ENCODE data around the gene CTNS.

The CTNS gene

DNA sequence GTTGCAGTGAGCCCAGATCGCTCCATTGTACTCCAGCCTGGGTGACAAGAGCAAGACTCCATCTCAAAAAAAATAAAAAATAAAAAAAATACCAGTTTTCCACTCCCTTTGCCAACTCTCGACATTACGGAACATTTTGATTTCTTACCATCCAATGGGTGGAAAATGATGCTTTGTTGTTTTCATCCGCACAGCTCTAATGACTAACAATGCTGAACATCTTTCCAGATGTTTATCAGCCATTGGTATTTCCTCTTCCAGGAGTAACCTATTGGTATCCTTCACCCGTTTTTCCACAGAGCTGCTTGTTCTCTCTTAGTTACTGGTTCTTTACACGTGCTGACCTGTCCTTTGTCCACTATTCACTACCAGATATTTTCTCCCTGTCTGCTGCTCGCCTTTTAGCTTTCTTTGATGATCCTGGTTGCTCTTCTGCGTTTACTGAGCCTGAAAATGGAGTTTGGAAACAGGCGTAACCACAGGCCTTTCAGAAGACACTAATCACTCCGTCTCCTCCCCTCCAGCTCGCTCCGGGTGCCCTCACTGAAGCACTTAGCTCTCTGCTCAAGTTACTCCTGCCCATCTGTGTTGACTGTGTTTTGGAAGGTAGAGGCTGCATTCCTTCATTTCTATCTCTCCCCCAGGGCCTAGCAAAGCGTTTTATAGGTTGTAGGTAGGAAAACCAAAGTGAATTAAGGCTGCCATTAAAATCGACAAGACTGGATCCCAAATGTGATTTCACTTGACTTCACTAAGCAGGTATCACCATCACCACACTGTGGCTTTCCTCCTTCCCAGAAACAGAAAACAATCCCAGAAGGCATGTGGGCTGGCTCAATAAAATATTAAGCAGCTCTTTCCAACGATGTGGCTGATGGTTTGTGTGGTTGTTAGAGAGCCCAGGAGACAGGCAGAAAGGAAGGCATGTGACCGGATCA is 9.5 kb upstream of the CTNS start:
- no peak for DNase-seq (ENCODE audit: low spot score)

DNA sequence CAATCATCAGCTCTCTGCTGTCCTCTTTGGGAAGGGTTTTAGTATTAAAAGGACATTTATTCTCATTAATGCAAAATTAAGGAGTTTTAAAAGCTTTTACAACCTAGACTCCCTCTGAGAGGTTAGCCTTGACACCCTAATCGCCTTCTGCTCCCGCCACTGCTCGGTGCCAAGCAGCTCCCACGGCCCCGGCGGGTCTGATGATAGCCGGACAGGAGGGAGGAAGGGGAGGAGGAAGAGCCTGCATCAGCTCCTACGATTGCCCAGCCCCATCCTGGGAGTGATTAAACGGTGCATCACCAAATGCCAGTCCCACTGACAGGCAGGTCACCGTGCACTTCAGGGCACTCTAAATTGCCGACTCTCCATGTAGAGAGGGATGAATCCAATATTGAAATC is 8.8 kb upstream of the CTNS start:
- DNase-seq (ENCODE audit: low spot score): no peak

DNA sequence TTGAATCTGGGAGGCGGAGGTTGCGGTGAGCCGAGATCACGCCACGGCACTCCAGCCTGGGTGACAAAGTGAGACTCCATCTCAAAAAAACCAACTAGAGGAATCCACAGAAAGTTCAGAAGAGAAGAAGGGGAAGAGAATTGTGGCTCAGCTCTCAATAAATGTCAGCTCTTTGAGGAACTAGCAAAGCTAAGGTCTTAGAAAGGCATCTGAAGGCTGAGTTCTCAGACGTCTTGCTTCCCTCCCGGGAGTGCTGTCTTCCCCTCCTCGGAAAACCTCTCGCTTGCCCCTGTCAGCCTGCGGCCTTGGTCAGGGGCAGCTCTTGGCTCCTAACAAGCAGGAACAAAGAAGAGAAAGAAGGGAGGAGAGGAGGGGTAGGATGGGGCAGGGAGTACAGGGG is 5.8 kb upstream of the CTNS start:
- no peak for DNase-seq (ENCODE audit: low spot score)

DNA sequence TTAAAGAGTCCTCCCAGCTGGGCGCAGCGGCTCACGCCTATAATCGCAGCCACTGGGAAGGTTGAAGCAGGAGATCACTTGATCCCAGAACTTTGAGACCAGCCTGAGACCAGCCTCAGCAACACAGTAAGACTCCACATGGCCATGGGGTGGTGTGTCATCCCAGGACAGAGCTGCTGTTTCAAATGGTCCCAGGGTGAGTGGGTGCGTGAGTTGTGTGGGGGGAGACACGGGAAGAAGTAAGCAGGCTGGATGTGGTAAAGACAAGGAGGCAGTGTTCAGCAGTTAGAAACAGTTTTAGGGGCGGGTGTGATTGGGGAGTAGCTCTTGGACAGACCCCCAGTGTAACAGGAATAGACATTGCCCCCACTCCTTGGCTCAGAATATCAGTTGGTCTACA is 4.3 kb upstream of the CTNS start:
- DNase-seq (ENCODE audit: low spot score): no peak

DNA sequence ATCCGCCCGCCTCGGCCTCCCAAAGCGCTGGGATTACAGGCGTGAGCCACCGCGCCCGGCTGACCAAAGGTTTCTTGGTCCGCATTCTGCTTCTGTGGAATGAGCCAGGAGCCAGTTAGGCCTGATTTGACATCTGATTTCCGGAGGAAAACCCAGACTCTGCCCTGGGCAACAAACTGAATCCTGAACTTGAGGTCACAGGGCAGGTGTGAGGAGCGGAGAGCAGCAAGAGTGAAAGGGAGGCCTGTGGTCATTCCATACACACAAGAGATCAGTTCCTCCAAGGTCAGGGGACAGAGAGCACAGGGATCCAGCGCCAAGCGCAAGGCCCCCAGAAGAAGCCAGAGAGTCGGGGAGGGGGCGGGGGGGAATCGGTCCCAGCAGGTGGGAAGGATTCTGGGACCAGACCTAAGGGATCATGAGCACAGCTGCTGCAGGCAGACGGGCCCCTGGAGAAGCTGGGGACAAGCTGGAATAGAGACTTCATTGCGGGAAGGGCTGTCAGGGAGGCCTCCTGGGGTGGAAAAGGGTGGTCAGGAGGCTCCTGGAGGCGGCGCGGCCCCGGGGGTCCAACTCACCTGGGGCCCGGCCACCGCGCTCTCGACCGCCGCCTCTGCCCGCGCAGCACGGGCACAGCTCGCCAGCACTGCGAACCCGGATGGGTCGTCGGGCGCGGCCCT is 946 bp upstream of the CTNS start:
- DNase-seq (ENCODE audit: low spot score): no peak

DNA sequence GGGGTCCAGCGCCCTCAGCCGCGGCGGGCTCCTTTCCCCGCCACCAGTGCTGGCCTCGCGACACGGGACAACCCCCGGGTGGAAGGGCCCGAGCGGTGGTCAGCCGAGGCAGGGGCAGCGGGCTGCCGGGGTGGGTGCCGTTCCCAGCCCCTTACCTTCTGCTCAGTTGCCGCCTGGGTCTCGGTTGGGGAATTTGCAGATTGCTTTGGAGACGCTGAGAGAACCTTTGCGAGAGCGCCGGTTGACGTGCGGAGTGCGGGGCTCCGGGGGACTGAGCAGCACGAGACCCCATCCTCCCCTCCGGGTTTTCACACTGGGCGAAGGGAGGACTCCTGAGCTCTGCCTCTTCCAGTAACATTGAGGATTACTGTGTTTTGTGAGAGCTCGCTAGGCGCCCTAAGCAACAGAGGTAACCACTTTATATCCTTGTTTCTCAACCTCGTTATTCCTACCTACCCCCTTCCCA is 381 bp downstream of the CTNS start:
- DNase-seq (ENCODE audit: low spot score): no peak

DNA sequence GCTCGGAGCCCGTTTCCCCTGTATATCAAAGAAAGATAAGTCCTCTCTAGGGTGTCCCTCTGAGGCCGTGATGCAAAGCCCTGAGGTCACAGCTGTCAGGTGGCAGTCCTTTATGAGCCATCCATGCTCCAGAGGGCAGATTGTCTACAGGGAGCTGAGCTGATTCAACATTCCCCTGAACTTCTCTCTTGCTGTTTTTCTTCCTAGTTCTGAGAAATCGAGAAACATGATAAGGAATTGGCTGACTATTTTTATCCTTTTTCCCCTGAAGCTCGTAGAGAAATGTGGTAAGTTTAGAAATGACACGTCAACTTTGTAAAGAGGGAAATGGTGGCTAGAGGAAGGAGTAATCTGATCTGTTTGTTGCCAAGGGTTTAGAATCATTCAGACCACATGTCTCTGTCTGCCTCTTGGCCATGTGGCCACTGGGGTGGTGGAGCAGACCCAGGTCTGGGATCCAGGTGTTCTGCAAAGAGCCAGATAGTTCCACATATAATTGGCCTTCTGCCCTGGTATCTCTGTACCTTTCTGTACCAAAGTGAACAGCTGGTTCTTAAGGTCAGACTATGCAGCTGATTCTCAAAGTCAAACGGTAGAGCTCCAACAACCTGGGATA is 3.5 kb downstream of the CTNS start:
- peak; percentile 78 for DNase-seq (ENCODE audit: low spot score)

DNA sequence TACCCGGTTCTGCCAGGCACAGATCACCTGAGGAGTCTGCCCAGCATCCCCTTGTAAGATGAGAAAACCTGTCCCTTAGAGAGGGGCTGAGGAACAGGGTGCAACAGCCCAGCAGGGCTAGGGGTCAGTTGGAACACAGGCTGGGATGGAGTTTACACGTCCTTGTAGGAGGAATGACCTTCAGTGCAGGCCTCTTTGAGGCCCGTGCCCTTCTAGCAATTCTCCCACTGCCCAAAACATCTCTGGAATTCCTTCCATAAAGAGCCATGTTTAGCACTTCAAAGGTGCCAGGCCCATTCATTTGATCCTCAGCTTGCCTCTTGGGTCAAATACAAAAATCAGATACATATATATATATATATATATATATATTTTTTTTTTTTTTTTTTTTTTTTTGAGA is 4.5 kb downstream of the CTNS start:
- DNase-seq (ENCODE audit: low spot score): no peak

DNA sequence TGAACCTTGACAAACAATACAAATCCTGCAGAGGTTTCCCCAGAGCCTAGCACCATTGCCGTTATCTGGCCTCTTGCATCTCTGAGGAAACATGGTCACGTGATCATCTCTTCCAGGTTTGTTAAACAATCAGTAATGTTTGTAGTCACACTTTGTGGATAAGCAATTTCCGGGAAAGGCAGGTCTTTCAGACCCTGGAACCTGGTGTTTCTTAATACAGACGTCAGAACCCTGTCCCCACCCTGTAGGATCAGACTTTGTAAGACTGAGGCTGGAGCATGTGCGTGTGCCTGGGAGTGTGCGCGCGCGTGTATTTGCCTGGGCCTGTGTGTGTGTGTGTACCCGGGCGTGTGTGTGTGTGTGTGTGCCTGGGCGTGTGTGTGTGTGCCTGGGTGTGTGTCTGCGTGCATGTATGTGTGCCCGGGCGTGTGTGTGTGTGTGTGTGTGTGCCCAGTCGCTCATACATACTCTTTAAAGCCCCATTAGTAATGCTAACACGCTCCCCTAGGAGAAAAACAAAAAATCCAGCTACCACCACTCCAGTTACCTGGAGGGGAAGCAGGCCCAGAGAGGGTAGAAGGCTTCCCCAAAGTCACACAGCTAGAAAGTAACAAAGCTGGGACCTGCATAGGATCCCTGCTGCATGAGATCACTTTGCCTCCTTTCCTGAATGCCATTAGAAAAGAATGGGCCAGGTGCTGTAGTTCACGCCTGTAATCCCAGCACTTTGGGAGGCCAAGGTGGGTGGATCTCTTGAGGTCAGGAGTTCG is 5.3 kb downstream of the CTNS start:
- no peak for DNase-seq (ENCODE audit: low spot score)

DNA sequence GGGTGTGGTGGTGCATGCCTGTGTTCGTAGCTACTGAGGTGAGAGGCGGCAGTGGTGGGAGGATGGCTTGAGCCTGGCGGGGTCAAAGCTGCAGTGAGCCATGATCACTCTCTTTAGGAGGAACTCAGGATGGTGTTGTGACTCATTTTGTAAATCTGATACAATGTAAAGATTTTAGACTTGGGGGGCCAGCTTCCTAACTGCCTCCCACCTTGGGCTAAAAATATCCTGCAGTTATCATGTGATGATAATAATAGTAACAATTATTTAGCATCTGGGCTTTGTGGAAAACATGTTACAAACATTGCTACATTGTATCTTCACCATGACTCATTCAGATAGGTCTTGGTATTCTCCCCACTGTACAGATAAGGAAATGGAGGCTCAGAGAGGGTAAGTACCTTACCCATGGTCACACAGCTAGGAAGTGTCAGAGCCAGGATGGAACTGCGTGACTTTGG is 7.4 kb downstream of the CTNS start:
- peak; percentile 66 for DNase-seq (ENCODE audit: low spot score)

DNA sequence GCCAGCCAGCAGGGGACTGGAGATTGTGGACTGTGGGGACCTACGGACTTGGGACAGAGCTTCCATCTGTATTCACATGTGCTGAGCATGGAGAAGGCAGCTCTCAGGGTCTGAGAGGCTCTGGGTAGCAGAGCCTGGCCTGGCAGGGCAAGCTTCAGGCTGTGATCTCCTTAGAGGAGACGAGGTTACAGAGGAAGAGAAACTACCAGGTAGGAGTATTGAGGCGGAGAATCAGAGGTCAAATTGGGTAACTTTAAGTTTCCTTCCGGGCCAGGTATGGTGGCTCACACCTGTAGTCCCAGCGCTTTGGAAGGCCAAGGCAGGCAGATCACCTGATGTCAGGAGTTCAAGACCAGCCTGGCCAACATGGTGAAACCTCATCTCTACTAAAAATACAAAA is 8.8 kb downstream of the CTNS start:
- no peak for DNase-seq (ENCODE audit: low spot score)

DNA sequence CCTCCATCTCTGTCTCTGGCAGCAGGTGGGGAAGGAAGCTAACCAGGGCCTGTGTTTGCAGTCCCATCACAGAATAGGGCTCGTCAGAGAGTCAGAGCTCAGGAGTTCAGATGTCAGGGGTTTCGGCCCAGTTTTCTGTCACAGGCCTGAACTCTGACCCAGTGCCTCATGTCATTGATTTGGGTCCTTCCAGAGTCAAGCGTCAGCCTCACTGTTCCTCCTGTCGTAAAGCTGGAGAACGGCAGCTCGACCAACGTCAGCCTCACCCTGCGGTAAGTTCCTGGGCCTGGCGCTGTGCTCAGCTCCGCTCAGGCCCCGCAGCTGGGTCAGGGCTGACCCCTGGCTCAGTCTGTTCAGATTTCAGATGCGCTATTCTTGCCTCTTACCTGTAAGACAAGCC is 10.7 kb downstream of the CTNS start:
- no peak for DNase-seq (ENCODE audit: low spot score)

DNA sequence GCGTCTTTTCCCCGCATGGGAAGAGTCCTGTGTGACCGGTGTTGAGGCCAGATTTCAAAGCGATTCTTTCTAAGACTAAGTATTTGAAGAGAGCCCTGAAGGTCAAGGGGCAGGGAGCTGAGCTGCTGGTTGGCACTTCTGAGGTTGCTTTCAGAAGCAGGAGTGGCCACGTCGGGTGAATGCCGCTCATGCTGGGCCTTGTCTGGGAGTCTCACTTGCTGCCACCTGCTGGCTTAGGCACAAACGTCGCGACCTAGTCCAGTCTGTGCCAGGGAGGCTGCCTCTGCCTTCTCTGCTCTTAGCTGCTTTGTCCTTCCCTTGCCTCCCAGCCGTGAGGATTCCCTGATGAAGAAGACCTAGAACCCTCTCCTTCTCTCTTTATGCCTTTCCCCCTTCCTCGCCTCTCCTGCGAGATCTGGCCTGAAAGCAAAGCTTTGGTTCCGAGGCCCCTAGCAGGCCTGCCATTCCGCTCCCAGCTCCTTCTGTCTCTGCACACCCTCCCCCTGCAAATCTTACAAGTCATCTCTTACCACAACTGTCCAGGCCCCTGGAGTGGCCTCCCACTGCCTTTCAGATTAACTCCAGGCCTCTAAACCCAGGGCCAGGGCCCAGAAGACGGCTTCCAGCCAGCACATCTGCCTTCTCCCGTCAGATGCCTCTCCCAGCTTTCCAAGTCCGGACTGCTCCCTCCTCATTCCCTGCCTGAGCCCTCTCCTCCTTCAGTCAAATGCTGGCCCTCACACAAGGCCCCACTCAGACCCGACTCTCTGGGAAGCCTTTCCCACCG is 11.4 kb downstream of the CTNS start:
- DNase-seq (ENCODE audit: low spot score): peak; percentile 55

DNA sequence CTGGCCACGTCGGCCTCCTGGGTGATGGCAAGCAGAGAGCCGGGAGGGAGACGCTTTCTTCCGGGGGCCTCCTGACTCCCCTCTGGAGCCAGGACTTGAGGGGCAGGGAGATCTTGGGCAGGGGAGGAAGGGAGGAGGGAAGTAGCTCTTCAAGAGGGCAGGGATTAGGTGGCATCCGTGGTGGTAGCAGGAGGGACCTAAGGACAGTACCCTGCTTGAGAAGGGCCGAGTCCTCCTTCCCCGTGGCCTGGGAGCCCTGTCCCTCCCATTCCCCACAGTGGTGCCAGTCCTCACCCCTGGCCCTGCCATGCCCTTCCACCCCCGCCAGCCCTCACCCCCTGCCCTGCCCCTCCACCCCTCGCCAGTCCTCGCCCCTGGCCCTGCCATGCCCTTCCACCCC is 19.2 kb downstream of the CTNS start:
- no peak for DNase-seq (ENCODE audit: low spot score)

DNA sequence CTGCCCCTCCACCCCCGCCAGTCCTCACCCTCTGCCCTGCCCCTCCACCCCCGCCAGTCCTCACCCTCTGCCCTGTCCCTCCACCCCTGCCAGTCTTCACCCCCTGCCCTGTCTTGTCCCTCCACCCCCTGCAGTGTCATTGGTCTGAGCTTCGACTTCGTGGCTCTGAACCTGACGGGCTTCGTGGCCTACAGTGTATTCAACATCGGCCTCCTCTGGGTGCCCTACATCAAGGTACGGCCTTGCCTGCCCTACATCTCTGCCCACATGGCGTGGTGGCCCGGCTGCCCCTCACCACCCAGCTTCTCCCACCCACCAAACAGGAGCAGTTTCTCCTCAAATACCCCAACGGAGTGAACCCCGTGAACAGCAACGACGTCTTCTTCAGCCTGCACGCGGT is 19.8 kb downstream of the CTNS start:
- no peak for DNase-seq (ENCODE audit: low spot score)

DNA sequence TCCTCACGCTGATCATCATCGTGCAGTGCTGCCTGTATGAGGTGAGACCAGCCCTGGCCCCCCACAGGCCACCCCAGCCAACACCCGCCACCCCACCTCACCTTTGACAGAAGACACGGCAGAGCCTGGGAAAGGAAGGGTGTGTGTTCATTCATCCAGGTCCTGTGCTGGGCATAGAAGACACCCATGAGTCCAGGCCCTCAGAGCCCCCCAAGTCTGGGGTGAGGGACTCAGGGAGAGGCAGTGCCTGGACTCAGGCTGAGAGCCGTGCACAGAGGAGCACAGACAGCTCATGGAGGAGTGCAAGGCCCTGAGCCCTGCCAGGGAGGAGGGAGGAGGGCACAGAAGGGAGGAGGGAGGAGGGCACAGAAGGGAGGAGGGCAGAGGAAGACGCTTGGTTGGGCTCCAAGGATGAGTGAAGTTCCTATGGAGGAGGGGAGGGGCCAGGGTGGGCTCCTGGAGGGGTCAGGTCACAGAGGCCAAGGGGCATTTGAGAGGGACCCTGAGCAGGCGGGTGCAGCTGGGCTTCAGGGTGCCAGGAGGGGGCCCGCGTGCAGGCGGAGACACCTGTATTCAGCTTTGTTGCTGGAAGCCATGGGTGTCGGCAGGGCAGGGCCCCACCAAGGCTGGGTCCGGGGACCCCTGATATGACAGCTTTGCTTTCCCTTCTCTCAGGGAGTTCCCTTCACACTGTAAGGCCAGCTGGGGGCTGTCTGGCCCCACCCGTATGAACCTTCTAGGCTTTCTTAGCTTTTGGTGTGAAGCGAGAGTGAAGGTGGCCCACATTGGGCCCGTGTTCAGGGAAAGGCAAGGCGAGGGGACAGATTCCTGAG is 20.4 kb downstream of the CTNS start:
- DNase-seq (ENCODE audit: low spot score): no peak

DNA sequence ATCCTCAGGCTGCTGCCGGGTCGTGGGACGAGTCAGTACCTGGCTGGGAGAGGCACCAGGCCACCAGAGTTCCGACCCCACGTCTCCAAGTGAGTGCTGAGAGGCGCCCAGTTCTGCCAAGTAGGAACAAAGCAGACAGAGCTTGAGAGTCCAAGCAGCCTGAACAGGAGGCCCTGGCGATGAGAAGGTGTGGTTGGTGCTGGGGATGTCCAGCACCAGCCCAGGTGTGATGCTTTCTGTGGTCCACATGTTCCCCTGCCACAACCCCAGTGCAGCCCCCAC is 21.0 kb downstream of the CTNS start:
- DNase-seq (ENCODE audit: low spot score): no peak

DNA sequence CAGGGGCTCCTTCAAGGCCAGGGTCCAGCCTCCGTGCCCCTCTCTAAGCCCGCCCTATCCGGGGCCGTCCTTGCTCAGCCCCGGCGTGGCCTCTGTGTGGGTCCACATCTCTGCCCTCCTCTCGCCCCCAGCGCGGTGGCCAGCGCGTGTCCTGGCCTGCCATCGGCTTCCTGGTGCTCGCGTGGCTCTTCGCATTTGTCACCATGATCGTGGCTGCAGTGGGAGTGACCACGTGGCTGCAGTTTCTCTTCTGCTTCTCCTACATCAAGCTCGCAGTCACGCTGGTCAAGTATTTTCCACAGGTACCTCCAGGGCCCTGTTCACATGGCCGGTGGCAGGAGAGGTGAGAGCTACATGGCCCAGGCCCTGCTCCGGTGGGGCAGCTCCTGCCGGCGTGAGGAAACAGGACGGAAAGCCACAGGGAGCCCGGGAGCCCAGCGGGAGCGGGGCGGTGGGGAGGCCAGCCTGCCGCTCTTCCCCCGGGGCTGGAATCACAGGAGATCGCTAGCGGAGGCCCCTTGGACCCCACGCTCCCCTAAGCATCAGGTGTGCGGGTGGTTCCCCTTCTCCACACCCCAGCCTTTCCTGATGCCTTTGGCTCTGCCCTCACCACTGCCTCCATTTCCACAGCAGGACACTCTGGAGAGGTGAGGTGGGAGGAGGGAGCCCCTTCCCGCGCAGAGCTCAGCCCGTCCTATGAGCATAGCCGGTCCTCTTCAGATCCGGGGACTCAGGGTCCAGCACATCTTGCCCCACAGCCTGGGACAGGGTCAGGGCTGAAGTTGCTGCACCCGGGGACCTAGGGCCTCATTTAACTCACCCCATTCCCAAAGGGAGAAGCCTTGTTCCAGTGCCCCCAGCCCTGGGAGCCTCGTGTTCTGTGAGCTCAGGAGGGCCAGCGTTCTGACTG is 21.6 kb downstream of the CTNS start:
- no peak for DNase-seq (ENCODE audit: low spot score)

DNA sequence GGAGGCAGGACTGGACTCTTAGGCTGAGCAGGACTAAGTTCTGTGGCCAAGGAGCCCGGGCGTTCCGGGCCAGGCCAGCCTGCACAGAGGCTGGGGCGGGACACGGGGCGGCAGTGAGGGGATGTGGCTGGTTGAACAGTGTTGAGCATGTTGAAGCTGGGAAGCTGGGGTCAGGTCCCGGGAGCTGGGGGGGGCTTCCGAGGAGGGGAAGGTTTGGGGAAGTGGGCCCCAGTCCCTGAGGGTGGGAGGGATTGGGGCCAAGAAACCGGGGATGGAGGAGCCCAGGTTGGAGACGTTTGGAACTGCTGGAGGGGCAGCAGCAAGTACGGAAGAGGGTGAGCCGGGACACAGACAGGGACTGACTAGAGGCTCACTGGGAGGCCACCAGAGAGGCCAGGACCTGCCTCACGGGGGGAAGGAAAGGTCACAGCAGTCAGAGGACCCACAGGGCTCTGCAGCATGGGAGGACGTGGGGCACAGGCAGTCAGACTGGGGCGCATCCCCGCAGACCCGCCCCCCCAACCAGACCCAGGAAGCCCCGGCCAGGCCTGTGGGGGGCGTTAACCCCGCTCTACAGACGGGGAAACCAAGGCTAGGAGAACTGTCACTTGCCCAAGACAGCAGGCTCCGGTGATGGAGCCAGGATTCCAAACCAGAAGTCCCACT is 22.4 kb downstream of the CTNS start:
- DNase-seq (ENCODE audit: low spot score): no peak

Data from activated CD4-positive, alpha-beta T cell treated with anti-CD3 and anti-CD28 coated beads, Interleukin-2, Interleukin-4, amounts not matched to agents 100 ng/mL and 50 ng/mL, durations not matched to agents 16 hours and 8 hours (primary cell).